HepG2 (cell line): Measurements from ENCODE around the gene WFDC12. TPM values are rescaled to one million over a fixed set of nuclear protein-coding genes. Genes with fewer than 3 reads are reported as not detected.

Experiments used
- ATAC-seq: fragments of 200-7000 bp; cut with Tn5 transposase; 3 replicates; pipeline ENCODE4 v1.9.1; 2020; ENCODE audit warnings: mild to moderate bottlenecking, moderate library complexity
- BruUV-seq: library from RNA; stranded (reverse); fragments of 400-500 nt; replicated peaks from 2 replicates; lab custom pipeline; 2021; lab: Mats Ljungman, UMichigan
- CTCF ChIA-PET: fragments of 300-600 bp; formaldehyde crosslinking; extraction: SDS; loops from one replicate; lab custom pipeline; 2021; ENCODE audit warnings: low total read pairs, inconsistent platforms, low intra/inter-chr PET ratio; lab: Yijun Ruan, JAX
- POLR2A ChIA-PET: fragments of 350-600 bp; sonication (Branson Sonifier 250); formaldehyde crosslinking; loops from one replicate; lab custom pipeline; 2020; ENCODE audit warnings: antibody characterized with exemption, inconsistent platforms; lab: Yijun Ruan, JAX
- DNase-seq: peaks from one replicate; pipeline ENCODE4 v3.0.0-alpha.2; 2015; ENCODE audit warnings: low spot score
- FAIRE-seq: peaks from 3 replicates; lab custom pipeline; 2011; peaks lifted over from hg19 to GRCh38; lab: Jason Lieb, UNC
- H2AFZ ChIP-seq: one replicate; pipeline ENCODE4 v1.6.1; 2011; ENCODE audit warnings: low read length, inconsistent platforms
- H3K27ac ChIP-seq: fragments of 300-600 bp; 3 replicates; pipeline ENCODE4 v1.8.0; 2011; ENCODE audit warnings: mixed run types, mild to moderate bottlenecking, mixed read lengths, low read length, inconsistent platforms; ENCODE audit not compliant: insufficient read depth; ENCODE audit errors: extremely low read length
- H3K27me3 ChIP-seq, 2 experiments: fragments of 200-600 bp in 1 of 2; 2 replicates in 1 of 2; 3 replicates in 1 of 2; pipeline versions ENCODE4 v1.6.0 to v1.8.0; 2011; ENCODE audit warnings: low read length in 2 of 2, mild to moderate bottlenecking in 2 of 2, moderate library complexity in 2 of 2, inconsistent platforms in 1 of 2; ENCODE audit not compliant: insufficient read depth in 2 of 2, control insufficient read depth in 1 of 2
- H3K36me3 ChIP-seq, 2 experiments: fragments of 200-600 bp in 1 of 2; replicated peaks in 1 of 2; 2 replicates in 1 of 2; 3 replicates in 1 of 2; pipeline versions ENCODE4 v1.5.1 to v1.8.0; 2011; ENCODE audit warnings: low read length in 2 of 2, inconsistent platforms in 1 of 2; ENCODE audit not compliant: insufficient read depth in 2 of 2, control insufficient read depth in 1 of 2
- H3K4me1 ChIP-seq: 2 replicates; pipeline ENCODE4 v1.5.1; 2012; ENCODE audit warnings: low read length, inconsistent platforms; ENCODE audit not compliant: insufficient read depth
- H3K4me2 ChIP-seq: 2 replicates; pipeline ENCODE4 v1.6.0; 2011; ENCODE audit warnings: low read depth, low read length, inconsistent platforms
- H3K4me3 ChIP-seq, 3 experiments: fragments of 200-600 bp in 1 of 3; sonication (generic), shearing (Covaris generic) in 1 of 3; replicated peaks in 1 of 3; 2 replicates each; pipeline ENCODE4 v1.5.1; 2011 to 2016; ENCODE audit warnings: low read length in 3 of 3, inconsistent platforms in 2 of 3, low read depth in 2 of 3, mild to moderate bottlenecking in 2 of 3, control low read depth in 1 of 3, mixed read lengths in 1 of 3; ENCODE audit not compliant: insufficient read depth in 1 of 3
- H3K79me2 ChIP-seq: one replicate; pipeline ENCODE4 v1.6.1; 2011; ENCODE audit warnings: low read length, inconsistent platforms; ENCODE audit not compliant: insufficient read depth
- H3K9ac ChIP-seq: 2 replicates; pipeline ENCODE4 v1.6.0; 2011; ENCODE audit warnings: mild to moderate bottlenecking, low read depth, low read length, inconsistent platforms; ENCODE audit not compliant: insufficient read depth
- H3K9me3 ChIP-seq: 2 replicates; pipeline ENCODE4 v1.5.1; 2012; ENCODE audit warnings: mild to moderate bottlenecking, low read length
- H4K20me1 ChIP-seq: 2 replicates; pipeline ENCODE4 v1.6.0; 2011; ENCODE audit warnings: inconsistent platforms, mild to moderate bottlenecking, low read length, moderate library complexity; ENCODE audit not compliant: insufficient read depth
- ATF2 ChIP-seq: sonication (generic); formaldehyde crosslinking; IDR thresholded peaks from 2 replicates; pipeline ENCODE4 v1.4.0; 2020; ENCODE audit warnings: missing genetic modification reagents
- BCL6 ChIP-seq: IDR thresholded peaks from 2 replicates; pipeline ENCODE4 v1.6.1; 2016; ENCODE audit warnings: missing genetic modification reagents, missing compliant biosample characterization
- CREB1 ChIP-seq, 2 experiments: fragments of 450-650 bp in 1 of 2; IDR thresholded peaks; 2 replicates each; pipeline ENCODE4 v1.6.1; 2016 to 2017; ENCODE audit warnings: control low read depth in 1 of 2, mild to moderate bottlenecking in 1 of 2, missing compliant biosample characterization in 1 of 2, missing genetic modification characterization in 1 of 2
- DNMT1 ChIP-seq: sonication (generic); formaldehyde crosslinking; IDR thresholded peaks from 2 replicates; pipeline ENCODE4 v1.5.1; 2020; ENCODE audit warnings: mild to moderate bottlenecking, missing genetic modification reagents
- LCORL ChIP-seq, 2 experiments: fragments of 450-650 bp in 1 of 2; sonication (generic) in 1 of 2; formaldehyde crosslinking in 1 of 2; IDR thresholded peaks; 2 replicates each; pipeline versions ENCODE4 v1.5.0 to v1.6.1; 2017 to 2020; ENCODE audit warnings: antibody characterized with exemption in 1 of 2, missing genetic modification reagents in 1 of 2
- RFX3 ChIP-seq: IDR thresholded peaks from 2 replicates; pipeline ENCODE4 v1.6.1; 2016; ENCODE audit warnings: missing biosample characterization, missing genetic modification reagents
- STAT6 ChIP-seq: sonication (generic); formaldehyde crosslinking; IDR thresholded peaks from 2 replicates; pipeline ENCODE4 v1.4.0; 2020; ENCODE audit warnings: missing genetic modification reagents, mild to moderate bottlenecking, borderline replicate concordance
- ZIK1 ChIP-seq: sonication (generic); formaldehyde crosslinking; IDR thresholded peaks from 2 replicates; pipeline ENCODE4 v1.5.0; 2020; ENCODE audit warnings: mild to moderate bottlenecking, low read depth, missing genetic modification reagents, borderline replicate concordance
- ZNF816 ChIP-seq: sonication (generic); formaldehyde crosslinking; IDR thresholded peaks from 2 replicates; pipeline ENCODE4 v1.8.0; 2022; ENCODE audit warnings: missing genetic modification reagents, mild to moderate bottlenecking, borderline replicate concordance
- WGBS: methylation state at CpG from one replicate; pipeline ENCODE4 v1.1.6; 2017; ENCODE audit warnings: low lambda C conversion rate; 5-methylcytosine and 5-hydroxymethylcytosine counted together
- in situ Hi-C: cut with HindIII; loops from 2 replicates; pipeline ENCODE4 v1.10.0; 2017; ENCODE audit warnings: low pct_unique_long_range_greater_than_20kb; ENCODE audit not compliant: extremely low pct_ligation_motif_present
- intact Hi-C: fragments of 100-400 bp; cut with micrococcal nuclease; formaldehyde crosslinking; loops from one replicate; pipeline ENCODE4 v1.10.0; 2022; ENCODE audit not compliant: unreplicated experiment
- polyA plus RNA-seq, 8 experiments: library from polyadenylated mRNA; depleted of rRNA in 3 of 8; stranded (reverse) in 7 of 8; unstranded in 1 of 8; fragments of >200 nt; fragmentation: Illumina TruSeq in 4 of 8; extraction: Trizol in 4 of 8; gene quantifications; 2 replicates each; pipeline versions ENCODE4 v1.2.1 to v1.2.3, GENCODE V29; 2011 to 2016; ENCODE audit warnings: low read depth in 4 of 8, missing spikeins in 1 of 8, mixed read lengths in 1 of 8; ENCODE audit not compliant: insufficient read depth in 1 of 8
- total RNA-seq, 5 experiments: library from RNA; depleted of rRNA; stranded (reverse); fragments of >200 nt; fragmentation: Illumina TruSeq; extraction: Trizol; gene quantifications; 2 replicates each; pipeline ENCODE4 v1.2.3, GENCODE V29; 2016; ENCODE audit warnings: low read depth in 1 of 5

WFDC12 gene
- total and polyA plus RNA-seq, 2 of the 13 experiments (the other 11 are each of a cell fraction or from before 2014, with no cell fraction given) = not detected

GRCh38 chr20:45115829-45116228 is 8.4 kb downstream of the WFDC12 start:
- FAIRE-seq (no peak), DNase-seq (no peak), ATAC-seq (no peak)
- H2AFZ ChIP-seq = no peak overlapping the region
- no peak overlapping the region for H3K4me3 ChIP-seq
- H4K20me1 ChIP-seq = no peaks in the 10 kb centered on the region
- H3K27ac ChIP-seq = no peak overlapping the region
- intact Hi-C loops = no loop called here
- no peak for TF ChIP-seq BCL6
- TF ChIP-seq ZIK1 = no peak
- TF ChIP-seq ATF2 (CRISPR knock-in tag) = no peak
- no peak for TF ChIP-seq RFX3 (CRISPR knock-in tag)
- TF ChIP-seq ZNF816 (CRISPR knock-in tag) = no peak
- no peak for TF ChIP-seq STAT6 (CRISPR knock-in tag)
- no peak for TF ChIP-seq DNMT1 (CRISPR knock-in tag)
- no peak for TF ChIP-seq CREB1 (IDR thresholded peaks at IDR 0.05)
- TF ChIP-seq CREB1 (CRISPR knock-in tag; IDR thresholded peaks at IDR 0.05) = no peak
- TF ChIP-seq LCORL (IDR thresholded peaks at IDR 0.05) = no peak
- TF ChIP-seq LCORL (CRISPR knock-in tag; IDR thresholded peaks at IDR 0.05) = no peak
- CTCF ChIA-PET = no interaction called here
- no peaks in the 10 kb centered on the region for H3K79me2 ChIP-seq
- H3K4me2 ChIP-seq = no peak overlapping the region
- in situ Hi-C loops = no loop called here
- H3K9ac ChIP-seq = no peak overlapping the region
- no peaks in the 10 kb centered on the region for H3K9me3 ChIP-seq
- H3K27me3 ChIP-seq = peaks cover 10 to 30% of the 10 kb centered on the region in 2 experiments; a peak in 2 of 5 replicates
- POLR2A ChIA-PET = no interaction called here
- H3K4me1 ChIP-seq = peaks cover 7% of the 10 kb centered on the region; the same call in 1 of the 2 replicates
- WGBS = 3% methylated on average over 4 of the region's 4 CpGs
- no TSS peak for BruUV-seq
- no peaks in the 10 kb centered on the region for H3K36me3 ChIP-seq
